ENCODE results near the gene SMIM21.
A peak's percentile ranks its signal among the peaks of the same experiment; 100 is the strongest.

SMIM21 gene

DNA sequence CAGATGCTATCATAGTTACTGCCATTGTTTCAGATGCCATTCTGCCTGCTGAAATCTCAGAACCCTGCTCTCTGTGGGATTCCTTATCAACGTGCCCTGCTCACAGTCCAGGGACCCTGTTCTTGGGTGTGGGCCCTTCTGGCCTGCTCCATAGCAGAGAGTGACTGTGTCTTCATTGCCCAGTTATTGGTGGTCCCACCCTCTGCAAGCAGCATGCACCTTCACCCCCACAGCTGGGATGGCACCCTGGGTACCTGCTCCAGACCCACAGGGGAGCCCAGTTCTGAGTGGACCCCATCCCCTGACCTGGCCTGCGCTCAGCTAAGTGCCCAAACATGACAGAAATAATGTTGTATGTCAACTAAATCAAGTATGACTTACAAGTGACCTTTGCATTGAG is 36.6 kb downstream of the SMIM21 start:
- CTCF ChIA-PET, result no interaction called here
- no peak for TF ChIP-seq ZNF658 (tag by site-specific recombination; IDR thresholded peaks at IDR 0.05)
- TF ChIP-seq, protein P1, sequence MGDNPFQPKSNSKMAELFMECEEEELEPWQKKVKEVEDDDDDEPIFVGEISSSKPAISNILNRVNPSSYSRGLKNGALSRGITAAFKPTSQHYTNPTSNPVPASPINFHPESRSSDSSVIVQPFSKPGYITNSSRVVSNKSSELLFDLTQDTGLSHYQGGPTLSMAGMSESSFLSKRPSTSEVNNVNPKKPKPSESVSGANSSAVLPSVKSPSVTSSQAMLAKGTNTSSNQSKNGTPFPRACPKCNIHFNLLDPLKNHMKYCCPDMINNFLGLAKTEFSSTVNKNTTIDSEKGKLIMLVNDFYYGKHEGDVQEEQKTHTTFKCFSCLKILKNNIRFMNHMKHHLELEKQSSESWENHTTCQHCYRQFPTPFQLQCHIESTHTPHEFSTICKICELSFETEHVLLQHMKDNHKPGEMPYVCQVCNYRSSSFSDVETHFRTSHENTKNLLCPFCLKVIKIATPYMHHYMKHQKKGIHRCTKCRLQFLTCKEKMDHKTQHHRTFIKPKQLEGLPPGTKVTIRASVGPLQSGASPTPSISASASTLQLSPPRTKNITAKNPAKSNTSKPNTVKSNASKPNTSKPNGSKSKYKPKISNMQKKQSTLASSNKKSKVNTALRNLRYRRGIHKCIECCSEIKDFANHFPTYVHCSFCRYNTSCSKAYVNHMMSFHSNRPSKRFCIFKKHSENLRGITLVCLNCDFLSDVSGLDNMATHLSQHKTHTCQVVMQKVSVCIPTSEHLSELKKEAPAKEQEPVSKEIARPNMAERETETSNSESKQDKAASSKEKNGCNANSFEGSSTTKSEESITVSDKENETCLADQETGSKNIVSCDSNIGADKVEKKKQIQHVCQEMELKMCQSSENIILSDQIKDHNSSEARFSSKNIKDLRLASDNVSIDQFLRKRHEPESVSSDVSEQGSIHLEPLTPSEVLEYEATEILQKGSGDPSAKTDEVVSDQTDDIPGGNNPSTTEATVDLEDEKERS (tag by site-specific recombination; IDR thresholded peaks at IDR 0.05), result no peak
- TF ChIP-seq MYNN (tag by site-specific recombination; IDR thresholded peaks at IDR 0.05; ENCODE audit: borderline replicate concordance), result no peak
- TF ChIP-seq FEZF1 (tag by site-specific recombination; IDR thresholded peaks at IDR 0.05), result no peak
- H3K36me3 ChIP-seq (ENCODE audit: control insufficient read depth in 2 of 2, insufficient read depth in 1 of 2, low read length in 2 of 2), result no peaks in the 10 kb centered on the region
- POLR2A ChIA-PET, result no interaction called here
- H3K27ac ChIP-seq (ENCODE audit: extremely low read depth, low read depth, low read length), result no peak overlapping the region
- H3K9me3 ChIP-seq (ENCODE audit: control insufficient read depth, insufficient read depth, low read depth, low read length), result no peaks in the 10 kb centered on the region
- no peaks in the 10 kb centered on the region for H3K4me1 ChIP-seq (ENCODE audit: control insufficient read depth, insufficient read depth, low read length)
- no peak overlapping the region for H3K4me3 ChIP-seq (ENCODE audit: low read depth, low read length)

DNA sequence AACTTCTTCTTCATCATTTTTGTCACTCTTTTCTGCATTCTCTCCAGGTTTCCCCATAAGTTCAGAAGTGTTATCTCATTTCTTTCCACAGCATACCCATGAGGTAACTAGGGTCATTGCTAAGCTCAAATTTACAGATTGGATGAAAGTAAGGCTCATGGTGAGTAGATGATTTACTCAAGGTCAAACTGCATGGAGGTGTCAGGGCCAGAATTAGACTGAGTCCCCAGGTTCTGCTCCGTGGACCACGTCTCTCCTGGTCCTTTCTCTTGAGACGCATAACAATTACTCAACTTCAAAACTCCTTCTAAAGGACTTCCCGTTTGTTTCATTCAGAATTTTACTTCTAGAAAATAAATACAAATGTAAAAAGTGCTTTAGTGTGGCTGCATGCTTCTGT is 43.4 kb downstream of the SMIM21 start:
- POLR2A ChIA-PET, result no interaction called here
- H3K9me3 ChIP-seq (ENCODE audit: control insufficient read depth, insufficient read depth, low read depth, low read length), result no peaks in the 10 kb centered on the region
- H3K4me1 ChIP-seq (ENCODE audit: control insufficient read depth, insufficient read depth, low read length), result no peaks in the 10 kb centered on the region
- no peaks in the 10 kb centered on the region for H3K36me3 ChIP-seq (ENCODE audit: control insufficient read depth in 2 of 2, insufficient read depth in 1 of 2, low read length in 2 of 2)
- CTCF ChIA-PET, result no interaction called here
- H3K4me3 ChIP-seq (ENCODE audit: low read depth, low read length), result no peak overlapping the region
- no peak overlapping the region for H3K27ac ChIP-seq (ENCODE audit: extremely low read depth, low read depth, low read length)
- TF ChIP-seq RBAK (tag by site-specific recombination; IDR thresholded peaks at IDR 0.05) (no peak), SP7 (tag by site-specific recombination; IDR thresholded peaks at IDR 0.05) (no peak), ZNF600 (tag by site-specific recombination; IDR thresholded peaks at IDR 0.05) (no peak)
- TF ChIP-seq, protein P2, sequence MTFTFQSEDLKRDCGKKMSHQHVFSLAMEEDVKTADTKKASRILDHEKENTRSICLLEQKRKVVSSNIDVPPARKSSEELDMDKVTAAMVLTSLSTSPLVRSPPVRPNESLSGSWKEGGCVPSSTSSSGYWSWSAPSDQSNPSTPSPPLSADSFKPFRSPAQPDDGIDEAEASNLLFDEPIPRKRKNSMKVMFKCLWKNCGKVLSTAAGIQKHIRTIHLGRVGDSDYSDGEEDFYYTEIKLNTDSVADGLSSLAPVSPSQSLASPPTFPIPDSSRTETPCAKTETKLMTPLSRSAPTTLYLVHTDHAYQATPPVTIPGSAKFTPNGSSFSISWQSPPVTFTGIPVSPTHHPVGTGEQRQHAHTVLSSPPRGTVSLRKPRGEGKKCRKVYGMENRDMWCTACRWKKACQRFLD (tag by site-specific recombination; IDR thresholded peaks at IDR 0.05), result no peak

DNA sequence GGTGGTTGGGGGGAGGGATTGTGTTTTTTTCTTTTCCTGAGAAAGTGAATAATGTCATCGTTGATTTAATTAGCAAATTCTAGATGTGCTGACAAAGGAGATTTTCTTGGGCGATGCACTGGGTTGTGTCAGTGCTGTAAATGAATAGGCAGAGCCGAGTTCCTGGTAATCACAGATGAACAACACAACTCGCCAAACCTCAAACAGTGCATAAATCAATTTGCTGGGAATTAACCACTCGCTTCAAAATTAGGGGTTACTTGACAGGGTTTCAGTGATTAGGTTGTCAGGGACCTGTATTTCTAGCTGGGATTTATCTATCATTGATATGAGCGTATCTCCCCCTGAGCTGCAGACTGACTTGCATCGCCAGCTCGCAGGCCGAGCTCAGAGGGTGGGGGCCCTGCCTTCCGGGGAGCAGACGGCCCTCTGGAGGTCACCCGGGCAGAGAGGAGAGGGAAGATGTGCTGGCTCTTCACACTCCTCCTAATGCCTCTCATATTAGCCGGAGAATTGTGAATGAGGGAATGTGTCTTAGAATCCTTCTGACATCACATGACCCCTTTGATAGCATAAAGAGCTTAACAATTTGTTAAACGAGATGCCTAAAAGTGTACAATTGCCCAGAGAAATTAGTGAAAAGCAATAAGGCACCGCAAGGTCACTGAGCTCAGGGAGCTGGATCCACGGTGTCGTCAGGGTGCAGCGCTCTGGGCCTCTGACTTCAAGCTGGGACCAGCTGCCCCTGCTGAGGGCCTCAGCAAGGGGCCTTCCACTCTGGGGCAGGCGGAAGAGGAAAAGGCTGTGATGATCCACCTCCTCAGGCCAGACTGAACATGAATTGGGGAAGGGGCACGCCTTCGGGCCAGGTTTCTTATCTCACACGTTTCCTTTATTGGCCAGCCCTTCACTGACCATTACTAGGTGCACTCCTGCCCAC is 48.9 kb downstream of the SMIM21 start:
- H3K4me1 ChIP-seq (ENCODE audit: control insufficient read depth, insufficient read depth, low read length), result no peaks in the 10 kb centered on the region
- H3K9me3 ChIP-seq (ENCODE audit: control insufficient read depth, insufficient read depth, low read depth, low read length), result no peaks in the 10 kb centered on the region
- POLR2A ChIA-PET, result no interaction called here
- no peak overlapping the region for H3K4me3 ChIP-seq (ENCODE audit: low read depth, low read length)
- no peak for TF ChIP-seq ZNF394 (tag by site-specific recombination; IDR thresholded peaks at IDR 0.05; ENCODE audit: borderline replicate concordance)
- TF ChIP-seq ZIC2 (tag by site-specific recombination; IDR thresholded peaks at IDR 0.05), result peak; percentile 38; the same call in 1 of the 2 replicates
- TF ChIP-seq ZNF473 (tag by site-specific recombination; IDR thresholded peaks at IDR 0.05), result no peak
- TF ChIP-seq HOXA7 (CRISPR knock-in tag; IDR thresholded peaks at IDR 0.05; ENCODE audit: borderline replicate concordance), result no peak
- CTCF ChIA-PET, result no interaction called here
- H3K36me3 ChIP-seq (ENCODE audit: control insufficient read depth in 2 of 2, insufficient read depth in 1 of 2, low read length in 2 of 2), result no peaks in the 10 kb centered on the region
- no peak overlapping the region for H3K27ac ChIP-seq (ENCODE audit: extremely low read depth, low read depth, low read length)

DNA sequence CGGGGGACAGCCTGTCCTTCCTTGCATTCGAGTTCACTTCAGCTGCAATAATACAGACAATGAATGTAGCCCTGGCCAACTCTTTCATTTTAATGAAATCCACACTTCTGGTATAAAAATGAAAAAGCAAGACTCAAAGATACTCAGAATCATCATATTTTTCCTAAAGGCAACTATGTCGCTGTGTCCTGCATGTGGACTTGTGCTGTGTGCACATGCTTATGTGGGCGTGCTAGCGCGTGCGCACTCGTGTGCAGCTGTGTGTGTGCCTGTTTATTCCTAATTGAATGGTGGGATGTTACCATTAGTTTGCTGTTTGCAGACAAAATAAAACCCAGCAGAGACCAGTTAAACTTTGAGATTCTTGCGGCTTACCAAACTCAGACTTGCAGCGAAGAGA is 49.6 kb downstream of the SMIM21 start:
- Histone ChIP-seq H3K36me3 (ENCODE audit: control insufficient read depth in 2 of 2, insufficient read depth in 1 of 2, low read length in 2 of 2) (no peaks in the 10 kb centered on the region), H3K4me1 (ENCODE audit: control insufficient read depth, insufficient read depth, low read length) (no peaks in the 10 kb centered on the region), H3K9me3 (ENCODE audit: control insufficient read depth, insufficient read depth, low read depth, low read length) (no peaks in the 10 kb centered on the region), H3K27ac (ENCODE audit: extremely low read depth, low read depth, low read length) (no peak overlapping the region), H3K4me3 (ENCODE audit: low read depth, low read length) (no peak overlapping the region)
- CTCF ChIA-PET, result no interaction called here
- POLR2A ChIA-PET, result no interaction called here
- no peak for TF ChIP-seq ZNF660 (tag by site-specific recombination; IDR thresholded peaks at IDR 0.05)
- no peak for TF ChIP-seq ZNF155 (tag by site-specific recombination; IDR thresholded peaks at IDR 0.05)
- TF ChIP-seq, protein P3, sequence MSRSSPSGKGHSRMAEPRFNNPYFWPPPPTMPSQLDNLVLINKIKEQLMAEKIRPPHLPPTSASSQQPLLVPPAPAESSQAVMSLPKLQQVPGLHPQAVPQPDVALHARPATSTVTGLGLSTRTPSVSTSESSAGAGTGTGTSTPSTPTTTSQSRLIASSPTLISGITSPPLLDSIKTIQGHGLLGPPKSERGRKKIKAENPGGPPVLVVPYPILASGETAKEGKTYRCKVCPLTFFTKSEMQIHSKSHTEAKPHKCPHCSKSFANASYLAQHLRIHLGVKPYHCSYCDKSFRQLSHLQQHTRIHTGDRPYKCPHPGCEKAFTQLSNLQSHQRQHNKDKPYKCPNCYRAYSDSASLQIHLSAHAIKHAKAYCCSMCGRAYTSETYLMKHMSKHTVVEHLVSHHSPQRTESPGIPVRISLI (tag by site-specific recombination; IDR thresholded peaks at IDR 0.05), result no peak
- TF ChIP-seq ZSCAN23 (tag by site-specific recombination; IDR thresholded peaks at IDR 0.05), result no peak
